GM21381 (cell line): Measurements from ENCODE around the gene TGFBI.

ENCODE experiments used
- ATAC-seq: cut with Tn5 transposase; IDR thresholded peaks from one replicate; pipeline ENCODE4 v1.9.1; 2021; ENCODE audit warnings: mild to moderate bottlenecking, moderate library complexity; ENCODE audit not compliant: unreplicated experiment

Gene TGFBI

GRCh38 chr5:136086783-136087566 lies 58.2 kb downstream of the TGFBI start:
- ATAC-seq, result no peak

- ATAC-seq, result no peak
These were observed 59.4 kb downstream of the TGFBI start for GRCh38 chr5:136087961-136088871.

GRCh38 chr5:136089791-136090190 lies 61.0 kb downstream of the TGFBI start:
- no peak for ATAC-seq

DNA sequence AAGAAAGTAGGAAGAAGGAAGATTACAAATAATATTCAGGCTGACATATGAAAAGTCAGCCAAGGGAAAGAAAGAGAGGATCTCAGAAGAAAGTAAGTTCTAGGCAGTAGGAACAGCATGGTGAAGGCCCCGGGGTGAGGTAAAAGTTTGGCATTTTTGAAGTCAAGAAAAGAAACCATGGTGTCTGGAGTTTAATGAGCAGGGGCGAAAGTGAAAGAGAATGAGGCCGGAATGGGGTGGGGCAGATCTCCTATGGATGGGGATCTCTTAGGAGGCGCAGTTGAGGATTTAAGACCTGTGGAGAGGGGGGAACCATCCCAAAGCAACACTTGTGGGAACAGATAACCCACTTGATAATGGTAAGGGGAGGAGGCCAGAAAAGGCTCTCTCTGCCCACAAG lies 61.5 kb downstream of the TGFBI start:
- no peak for ATAC-seq

GRCh38 chr5:136094189-136094912 lies 65.6 kb downstream of the TGFBI start:
- no peak for ATAC-seq

DNA sequence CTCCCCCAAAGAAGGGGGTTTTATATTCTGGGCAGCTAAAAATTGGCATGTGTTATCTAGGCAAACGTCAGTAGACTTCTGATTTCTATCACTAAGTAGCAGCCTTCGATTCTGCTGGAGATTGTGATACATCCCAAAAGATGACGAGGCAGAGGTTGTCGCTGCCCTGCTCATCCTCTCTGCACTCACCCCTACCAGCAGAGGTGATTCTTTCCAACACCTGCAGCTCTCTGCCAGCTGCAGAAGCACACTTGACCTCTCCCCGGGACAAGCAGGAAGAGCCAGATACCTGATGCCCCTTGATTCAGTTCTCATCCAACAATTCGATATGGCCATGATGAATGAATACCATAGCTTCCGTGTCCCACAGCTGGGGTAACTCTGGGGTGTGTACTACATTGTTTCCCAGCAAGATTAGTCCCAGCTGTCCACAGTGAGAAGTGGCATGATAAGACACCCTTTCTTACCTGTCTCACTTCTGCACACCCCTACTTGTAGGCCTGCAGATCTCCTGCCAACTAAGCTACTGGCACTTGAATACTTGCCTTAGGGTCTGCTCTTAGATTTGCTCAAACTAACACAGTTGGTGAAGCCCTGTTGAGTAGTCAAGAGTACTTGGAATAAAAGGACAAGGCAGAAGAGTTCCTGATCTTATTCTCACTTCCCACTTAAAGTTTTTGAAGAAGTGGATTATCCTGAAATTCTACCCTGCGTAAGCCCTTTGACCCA lies 66.3 kb downstream of the TGFBI start:
- ATAC-seq, result no peak

- ATAC-seq, result no peak
These were observed 69.4 kb downstream of the TGFBI start for GRCh38 chr5:136098176-136098575.

DNA sequence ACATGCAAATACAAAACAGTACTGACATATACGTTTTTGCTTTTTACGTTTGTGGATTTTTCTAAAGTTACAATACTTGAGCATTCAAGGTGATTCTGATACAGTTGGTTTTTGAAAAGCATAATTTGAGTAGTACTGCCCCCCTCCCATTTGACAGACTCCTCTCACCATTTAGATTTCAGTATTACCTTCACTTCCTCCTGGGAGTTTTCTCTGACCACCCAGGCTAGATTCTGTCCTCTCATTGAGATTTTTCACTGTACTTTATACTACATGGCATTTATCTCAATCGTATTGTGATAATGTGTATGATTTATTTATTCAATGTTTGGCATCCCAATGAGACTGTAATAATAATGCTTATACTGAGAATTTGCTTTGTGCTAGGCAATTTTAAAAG lies 71.1 kb downstream of the TGFBI start:
- ATAC-seq, result no peak

DNA sequence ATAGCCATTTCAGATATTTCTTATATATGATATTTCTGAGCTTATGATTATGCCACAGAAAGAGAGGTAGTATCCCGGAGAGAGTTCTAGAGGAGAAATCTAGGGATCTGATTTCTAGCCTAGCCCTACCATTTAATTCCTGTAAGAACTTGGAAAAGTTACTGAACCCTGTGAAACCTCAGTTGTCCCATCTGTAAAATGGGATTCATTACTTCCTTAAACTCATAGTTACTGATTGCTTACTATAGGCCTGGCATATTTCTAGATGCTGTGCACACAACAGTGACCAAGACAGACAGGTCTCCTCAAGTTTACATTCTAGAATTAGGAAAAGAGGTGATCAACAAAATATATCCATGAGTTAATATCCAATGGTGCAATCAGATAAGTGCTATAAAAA lies 73.1 kb downstream of the TGFBI start:
- no peak for ATAC-seq

DNA sequence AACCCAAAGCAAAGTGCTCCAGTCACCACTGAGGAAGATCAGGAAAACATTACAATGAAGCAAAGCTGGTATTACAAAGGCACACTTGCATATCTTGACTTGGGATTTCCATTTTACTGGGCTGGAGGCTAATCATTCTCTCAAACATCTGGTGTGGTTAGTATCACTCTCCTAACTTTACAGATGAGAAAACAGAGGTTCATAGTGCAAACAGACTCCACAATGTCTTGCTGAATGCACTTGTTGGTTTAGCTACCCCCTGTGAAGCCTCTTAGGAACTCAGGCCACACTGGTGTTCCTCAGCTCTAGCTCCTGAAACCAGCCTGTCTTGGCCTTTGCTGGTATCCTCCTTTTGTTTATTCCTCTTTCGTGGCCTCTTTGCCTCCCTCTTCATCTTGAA lies 74.3 kb downstream of the TGFBI start:
- ATAC-seq, result peak; percentile 68

- ATAC-seq, result no peak
These were observed 75.6 kb downstream of the TGFBI start for GRCh38 chr5:136104306-136104965.

DNA sequence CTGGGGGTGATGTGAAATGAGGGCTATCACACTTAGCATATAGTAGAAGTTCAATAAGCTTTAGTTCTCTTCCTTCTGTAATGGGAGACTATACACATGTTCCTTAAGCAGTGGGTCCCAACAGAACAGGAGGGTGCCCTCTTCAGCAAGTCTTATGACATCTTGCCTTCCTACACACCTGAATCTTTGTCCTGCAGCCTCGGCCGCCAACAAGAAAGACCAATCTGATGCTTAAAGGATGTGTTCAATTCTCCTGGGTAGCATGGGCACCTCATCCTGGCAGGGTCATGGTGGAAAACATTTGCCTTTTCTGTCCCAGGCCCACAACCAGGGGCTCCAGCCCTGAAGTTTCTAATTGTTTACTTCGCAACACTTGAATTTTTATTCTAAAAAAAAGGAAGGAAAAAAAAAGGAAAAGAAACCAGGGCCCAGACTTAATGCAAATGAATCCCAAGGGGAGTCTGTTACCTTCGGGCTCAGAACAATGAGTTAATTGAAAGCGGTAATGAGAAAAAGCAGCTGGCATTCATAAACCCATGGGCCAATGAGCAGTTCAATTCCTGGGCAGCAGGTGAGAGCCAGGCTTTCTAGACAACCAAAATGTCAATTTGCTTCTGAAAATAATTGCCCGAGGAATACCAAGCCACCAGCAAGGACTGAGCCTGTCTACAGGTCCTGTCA lies 77.7 kb downstream of the TGFBI start:
- no peak for ATAC-seq

DNA sequence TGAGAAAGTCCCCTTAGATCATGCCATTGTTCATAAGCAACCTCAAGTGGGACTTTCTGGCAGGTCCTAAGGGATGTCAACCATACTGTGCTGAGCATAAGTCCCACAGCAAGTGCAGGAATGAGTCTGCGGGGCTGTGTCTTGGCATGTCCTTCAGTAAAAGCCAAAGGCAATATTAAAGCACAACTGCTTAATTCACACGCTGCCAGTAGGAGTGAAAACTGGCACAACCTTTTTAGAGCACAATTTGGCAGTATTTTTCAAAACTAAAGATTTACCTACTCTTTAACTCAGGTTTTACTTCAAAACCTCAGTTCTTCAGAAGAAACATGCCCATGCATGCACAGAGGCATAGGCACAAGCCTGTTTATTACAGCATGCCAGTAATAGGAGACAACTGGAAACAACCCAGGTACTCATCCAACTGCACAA lies 79.4 kb downstream of the TGFBI start:
- peak; percentile 44 for ATAC-seq

GRCh38 chr5:136108766-136109165 lies 80.0 kb downstream of the TGFBI start:
- ATAC-seq, result no peak

- ATAC-seq, result no peak
These were observed 80.8 kb downstream of the TGFBI start for GRCh38 chr5:136109453-136110135.
